GM12873 (cell line): ENCODE data around the gene C1RL.

Source experiments
- TF ChIP-seq, protein P1 (sequence below): IDR thresholded peaks from 2 replicates; pipeline ENCODE4 v1.5.1; 2012; ENCODE audit warnings: low read depth, mild to moderate bottlenecking, moderate library complexity, low read length, control low read depth; ENCODE audit not compliant: insufficient read depth; ENCODE audit errors: missing control alignments

C1RL gene

DNA sequence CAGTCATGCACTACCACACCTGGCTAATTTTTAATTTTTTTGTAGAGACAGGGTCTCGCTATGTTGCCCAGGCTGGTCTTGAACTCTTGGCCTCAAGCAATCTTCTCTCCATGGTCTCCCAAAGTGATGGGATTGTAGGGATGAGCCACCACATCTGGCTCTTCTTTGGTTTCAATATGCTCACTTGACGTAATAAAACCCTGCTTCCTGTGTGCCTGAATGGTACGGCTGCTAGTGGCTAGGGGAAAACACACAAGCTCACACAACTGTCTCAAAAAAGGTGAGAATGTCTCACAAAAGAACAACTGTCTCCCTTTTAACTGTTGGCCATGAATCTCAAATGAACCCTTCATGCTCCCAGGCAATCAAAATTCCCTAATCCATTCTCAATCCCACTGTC is 33.5 kb downstream of the C1RL start:
- TF ChIP-seq, protein P1, sequence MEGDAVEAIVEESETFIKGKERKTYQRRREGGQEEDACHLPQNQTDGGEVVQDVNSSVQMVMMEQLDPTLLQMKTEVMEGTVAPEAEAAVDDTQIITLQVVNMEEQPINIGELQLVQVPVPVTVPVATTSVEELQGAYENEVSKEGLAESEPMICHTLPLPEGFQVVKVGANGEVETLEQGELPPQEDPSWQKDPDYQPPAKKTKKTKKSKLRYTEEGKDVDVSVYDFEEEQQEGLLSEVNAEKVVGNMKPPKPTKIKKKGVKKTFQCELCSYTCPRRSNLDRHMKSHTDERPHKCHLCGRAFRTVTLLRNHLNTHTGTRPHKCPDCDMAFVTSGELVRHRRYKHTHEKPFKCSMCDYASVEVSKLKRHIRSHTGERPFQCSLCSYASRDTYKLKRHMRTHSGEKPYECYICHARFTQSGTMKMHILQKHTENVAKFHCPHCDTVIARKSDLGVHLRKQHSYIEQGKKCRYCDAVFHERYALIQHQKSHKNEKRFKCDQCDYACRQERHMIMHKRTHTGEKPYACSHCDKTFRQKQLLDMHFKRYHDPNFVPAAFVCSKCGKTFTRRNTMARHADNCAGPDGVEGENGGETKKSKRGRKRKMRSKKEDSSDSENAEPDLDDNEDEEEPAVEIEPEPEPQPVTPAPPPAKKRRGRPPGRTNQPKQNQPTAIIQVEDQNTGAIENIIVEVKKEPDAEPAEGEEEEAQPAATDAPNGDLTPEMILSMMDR: no peak

DNA sequence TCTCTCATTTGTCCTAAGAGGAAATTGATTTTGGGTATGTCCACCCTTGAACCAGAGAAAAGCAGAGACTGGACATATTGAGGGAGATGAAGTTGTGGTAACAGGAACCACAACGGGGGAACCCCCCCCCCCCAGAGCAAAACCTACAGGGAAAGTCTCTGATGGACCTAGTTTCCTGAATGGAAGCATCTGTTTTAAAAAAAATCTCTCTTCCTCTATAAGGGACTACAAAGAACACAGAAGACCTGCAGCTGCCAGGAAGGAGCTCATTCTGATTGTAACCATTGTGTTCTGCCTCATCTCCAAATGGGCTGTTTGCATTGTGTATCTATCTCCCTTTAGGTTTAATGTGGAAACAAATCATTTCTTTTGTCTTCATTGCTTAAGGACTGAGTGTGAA is 35.1 kb downstream of the C1RL start:
- TF ChIP-seq, protein P1: no peak

DNA sequence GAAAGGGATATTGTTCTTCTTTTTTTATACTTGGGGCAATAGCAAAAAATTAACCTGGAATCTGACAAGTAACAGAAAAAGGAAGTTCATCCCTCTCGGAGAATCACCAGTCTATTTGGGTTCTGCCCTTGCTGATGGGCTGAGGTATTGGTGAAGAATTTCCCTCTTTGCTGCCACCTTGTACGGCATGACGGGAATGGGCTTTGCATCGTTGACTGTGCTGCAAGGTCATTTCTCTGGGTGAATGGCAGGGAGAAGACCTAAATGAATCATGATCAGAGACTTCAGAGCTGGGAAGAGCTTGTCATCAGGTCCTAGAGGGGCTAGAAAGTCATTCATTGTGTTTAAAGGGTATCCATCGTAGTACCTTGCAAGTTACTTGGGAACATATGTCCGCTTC is 36.5 kb downstream of the C1RL start:
- TF ChIP-seq, protein P1: no peak

DNA sequence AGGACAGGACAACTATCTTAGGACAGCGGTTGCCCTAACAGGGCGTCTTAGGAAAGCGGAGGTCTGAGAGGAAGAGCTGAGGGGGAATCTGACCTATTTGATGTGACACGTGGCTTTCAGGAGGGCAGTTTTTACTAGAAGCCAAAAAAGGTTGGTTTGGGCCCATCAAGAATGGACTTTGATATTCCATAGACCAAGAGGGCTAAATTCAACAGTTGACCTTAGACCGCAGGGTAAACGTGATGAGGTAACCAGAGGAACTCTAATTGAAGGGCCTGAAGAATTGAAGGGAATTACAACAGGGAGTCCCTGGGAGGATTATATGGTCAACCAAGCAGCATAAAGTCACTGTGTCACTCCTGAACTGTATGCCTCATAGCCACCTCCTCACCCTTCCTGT is 37.0 kb downstream of the C1RL start:
- TF ChIP-seq, protein P1: no peak

DNA sequence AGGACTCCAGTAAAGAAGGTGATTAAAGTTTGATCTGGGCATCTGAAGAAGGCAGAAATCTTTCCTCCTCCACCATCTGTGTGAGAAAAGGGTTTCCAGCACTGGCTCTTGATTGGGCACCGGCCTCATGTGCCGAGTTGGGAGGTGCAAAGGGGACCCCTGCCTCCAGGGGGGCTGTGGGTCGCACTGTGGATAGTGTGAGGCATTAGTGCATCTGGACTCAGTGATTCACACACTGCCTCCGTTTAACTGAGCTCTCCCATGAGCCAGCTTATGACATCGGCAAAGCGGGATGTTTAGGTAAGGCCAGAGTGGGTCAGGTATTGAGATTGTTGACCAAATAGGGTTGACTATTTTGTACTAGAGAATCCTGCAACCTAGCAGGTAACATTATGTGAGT is 39.6 kb downstream of the C1RL start:
- TF ChIP-seq, protein P1: no peak

DNA sequence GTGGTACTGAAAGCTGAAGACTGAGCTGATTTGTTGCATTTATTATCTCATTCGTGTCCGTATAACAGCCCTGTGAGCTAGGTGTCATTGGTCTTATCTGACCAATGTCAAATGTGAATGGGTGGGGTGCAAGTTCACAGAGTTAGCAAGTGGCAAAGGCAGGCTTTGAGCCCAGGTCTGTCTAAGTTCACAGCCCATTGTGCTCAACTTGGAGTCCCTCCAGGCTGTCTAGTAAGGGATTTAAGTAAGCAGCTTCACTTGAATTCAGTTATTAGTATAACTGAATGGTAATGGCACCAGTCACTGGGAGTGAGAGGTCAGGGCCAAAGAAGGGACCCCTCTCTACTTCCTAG is 40.0 kb downstream of the C1RL start:
- TF ChIP-seq, protein P1: no peak

DNA sequence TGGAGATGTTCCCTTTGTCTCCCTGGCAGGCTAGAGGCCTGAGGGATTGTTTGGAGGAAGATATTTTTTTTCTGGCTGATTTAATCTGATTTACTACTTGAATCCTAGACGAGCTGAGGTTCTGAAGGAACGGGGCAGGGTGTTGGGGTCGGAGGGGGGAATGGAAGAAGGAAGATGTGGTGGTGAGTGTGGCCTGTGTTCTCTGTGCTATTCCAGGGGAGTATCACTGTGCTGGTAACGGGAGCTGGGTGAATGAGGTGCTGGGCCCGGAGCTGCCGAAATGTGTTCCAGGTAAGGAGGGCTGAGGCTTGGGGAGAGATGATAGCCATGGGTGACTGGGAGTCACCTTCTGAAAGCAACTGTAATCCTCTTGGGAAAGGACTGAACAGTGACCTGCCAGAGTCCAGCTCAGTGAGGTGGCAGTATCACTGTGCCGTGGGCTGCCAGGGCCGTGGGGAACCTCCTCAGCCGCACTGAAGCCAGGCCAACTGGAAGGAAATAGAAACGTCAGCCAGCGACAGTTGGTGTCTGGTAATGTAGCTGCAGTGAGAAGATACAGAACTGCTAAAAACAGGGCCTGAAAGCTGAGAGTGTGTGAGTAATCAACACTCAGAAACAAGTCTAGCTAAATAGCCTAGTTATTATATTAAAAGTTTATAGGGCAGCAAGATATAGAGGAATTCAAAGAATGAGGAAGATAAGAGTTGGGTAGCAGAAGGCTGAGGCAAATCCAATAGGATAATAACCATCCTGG is 40.6 kb downstream of the C1RL start:
- TF ChIP-seq, protein P1: no peak
